Measurements from ENCODE around the gene FRS3.
A peak's percentile ranks its signal among the peaks of the same experiment; 100 is the strongest.

Gene FRS3

DNA sequence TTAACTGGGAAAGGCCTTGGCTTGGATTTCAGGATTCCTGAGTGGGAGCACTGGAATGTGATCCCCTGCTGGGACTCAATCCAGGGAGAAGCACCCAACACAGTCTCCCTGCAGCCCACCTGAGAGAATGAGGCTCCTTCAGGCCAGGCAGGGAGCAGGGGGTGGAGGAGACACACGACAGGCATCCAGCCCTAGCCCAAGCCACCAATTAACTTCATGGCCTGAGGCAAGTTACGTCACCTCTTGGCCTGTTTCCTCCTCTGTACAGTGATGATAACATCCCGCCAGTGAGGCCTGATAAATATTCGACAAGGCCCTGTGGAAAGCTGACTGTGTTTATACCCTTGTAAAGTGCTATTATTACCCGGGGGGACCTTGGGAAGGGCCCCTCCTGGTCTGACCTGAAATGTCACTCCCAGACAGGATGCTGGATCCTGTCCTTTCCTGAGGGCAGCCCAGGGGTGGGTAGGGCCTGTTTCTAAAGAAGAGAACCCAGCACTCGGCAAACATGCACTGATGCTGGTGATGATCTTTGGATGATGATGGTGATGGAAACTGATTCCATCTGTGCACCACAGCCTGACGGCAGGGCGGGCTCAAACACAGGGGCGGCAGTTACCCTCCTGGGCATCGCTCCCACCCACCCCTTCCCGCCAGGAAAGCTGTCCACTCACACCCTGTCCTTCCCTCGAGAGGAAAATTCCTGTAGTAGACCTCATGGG, 12.4 kb downstream of the FRS3 start:
- TF ChIP-seq, protein P1, sequence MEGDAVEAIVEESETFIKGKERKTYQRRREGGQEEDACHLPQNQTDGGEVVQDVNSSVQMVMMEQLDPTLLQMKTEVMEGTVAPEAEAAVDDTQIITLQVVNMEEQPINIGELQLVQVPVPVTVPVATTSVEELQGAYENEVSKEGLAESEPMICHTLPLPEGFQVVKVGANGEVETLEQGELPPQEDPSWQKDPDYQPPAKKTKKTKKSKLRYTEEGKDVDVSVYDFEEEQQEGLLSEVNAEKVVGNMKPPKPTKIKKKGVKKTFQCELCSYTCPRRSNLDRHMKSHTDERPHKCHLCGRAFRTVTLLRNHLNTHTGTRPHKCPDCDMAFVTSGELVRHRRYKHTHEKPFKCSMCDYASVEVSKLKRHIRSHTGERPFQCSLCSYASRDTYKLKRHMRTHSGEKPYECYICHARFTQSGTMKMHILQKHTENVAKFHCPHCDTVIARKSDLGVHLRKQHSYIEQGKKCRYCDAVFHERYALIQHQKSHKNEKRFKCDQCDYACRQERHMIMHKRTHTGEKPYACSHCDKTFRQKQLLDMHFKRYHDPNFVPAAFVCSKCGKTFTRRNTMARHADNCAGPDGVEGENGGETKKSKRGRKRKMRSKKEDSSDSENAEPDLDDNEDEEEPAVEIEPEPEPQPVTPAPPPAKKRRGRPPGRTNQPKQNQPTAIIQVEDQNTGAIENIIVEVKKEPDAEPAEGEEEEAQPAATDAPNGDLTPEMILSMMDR (conservative IDR thresholded peaks at IDR 0.05): no peak
- peak overlapping the region; percentile 89 for H3K27ac ChIP-seq

GRCh38 chr6:41766043-41766664, 13.5 kb downstream of the FRS3 start:
- peak overlapping the region; percentile 89 for H3K27ac ChIP-seq

DNA sequence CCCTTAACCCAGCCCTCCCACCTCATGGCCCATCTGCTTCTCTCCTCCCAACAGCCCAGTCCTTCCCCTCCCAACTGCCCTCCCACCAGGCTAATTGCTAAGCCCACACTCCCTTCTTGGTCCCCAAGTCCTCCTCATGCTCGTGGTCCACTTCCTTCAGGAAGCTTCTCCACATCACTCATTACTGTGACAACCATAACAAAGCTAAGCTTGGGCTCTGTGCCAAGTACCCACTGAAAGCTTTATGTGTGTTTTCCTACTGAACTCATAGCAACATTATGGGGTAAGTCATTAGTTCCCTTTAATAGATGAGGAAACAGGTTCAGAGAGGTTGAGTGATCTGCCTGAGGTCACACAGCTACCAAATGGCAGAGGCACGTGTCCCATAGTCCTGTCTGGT, 16.2 kb downstream of the FRS3 start:
- no peak overlapping the region for H3K27ac ChIP-seq
- TF ChIP-seq, protein P1 (conservative IDR thresholded peaks at IDR 0.05): no peak

DNA sequence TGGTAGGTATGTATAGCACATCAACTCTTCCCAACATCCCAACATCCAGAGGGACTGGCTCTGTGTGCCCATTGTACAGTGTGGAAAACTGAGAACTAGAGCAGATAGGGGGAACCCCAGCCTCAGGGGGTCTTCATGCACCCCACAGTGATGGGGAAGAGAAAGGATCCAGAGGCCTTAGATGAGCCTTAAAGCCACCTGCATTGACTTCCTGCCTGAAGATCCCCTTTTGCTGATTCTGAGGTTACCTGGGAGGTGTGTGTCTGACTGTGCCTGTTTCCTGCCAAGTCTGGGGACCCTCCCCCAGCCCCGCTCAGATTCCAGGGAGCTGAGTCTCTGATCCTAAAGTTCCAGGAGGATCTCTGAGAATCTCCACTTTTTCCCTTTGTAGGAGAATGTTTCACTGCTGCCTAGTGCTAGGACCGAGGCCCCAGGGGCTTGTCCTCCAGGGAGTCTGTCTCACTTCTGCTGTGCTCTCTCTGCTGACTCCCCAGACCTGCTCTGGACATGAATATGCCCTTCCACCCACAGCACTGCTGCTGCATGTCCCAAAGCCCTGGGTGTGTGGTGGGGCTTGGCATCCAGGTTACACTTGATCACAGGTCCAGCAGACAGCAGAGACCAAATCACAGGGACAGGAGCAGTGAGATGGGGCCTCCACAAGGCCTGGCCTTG, 19.7 kb downstream of the FRS3 start:
- TF ChIP-seq, protein P1 (conservative IDR thresholded peaks at IDR 0.05): no peak

DNA sequence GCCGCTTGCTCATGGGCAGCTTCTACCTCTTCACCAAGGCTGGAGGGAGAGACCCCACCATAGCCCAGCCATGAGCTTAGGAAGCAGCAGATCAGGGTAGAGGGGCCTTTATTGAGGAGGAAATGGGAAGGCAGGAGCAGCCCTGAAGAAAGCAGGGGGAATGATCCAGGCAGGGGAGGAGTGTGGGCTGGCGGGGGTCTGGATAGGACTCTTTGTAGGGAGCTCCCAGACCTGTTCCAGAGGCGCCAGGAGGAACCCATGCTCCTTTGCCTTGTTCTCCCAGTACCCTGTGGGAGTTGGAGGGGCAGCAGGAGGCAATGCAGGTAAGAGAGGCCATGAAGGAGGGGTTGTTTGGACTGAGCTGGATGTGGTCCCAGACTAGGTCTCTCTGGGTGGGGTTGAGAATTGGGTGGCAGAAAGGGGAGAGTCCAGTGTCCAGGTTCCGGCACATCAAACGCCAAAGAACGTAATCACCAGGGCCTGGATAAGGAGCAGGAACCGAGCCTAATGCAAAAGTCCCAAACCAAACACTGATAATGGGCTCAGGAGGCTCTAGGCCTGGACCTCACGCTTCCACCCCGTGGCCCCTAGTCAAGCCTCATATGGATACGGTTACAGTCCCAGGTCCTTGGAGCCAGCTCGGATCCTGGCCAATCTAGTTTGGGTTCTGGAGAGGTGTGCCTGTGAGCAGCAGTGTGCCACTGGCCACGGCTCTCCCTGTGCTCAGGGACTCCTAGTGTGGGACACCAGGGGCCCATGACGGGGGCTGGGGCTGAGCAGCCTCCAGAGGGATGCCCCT, 20.4 kb downstream of the FRS3 start:
- TF ChIP-seq, protein P1 (conservative IDR thresholded peaks at IDR 0.05): no peak
- H3K27ac ChIP-seq: no peak overlapping the region

More for the DNA sequence above, 19.7 kb downstream of the FRS3 start:
- H3K27ac ChIP-seq: no peak overlapping the region

DNA sequence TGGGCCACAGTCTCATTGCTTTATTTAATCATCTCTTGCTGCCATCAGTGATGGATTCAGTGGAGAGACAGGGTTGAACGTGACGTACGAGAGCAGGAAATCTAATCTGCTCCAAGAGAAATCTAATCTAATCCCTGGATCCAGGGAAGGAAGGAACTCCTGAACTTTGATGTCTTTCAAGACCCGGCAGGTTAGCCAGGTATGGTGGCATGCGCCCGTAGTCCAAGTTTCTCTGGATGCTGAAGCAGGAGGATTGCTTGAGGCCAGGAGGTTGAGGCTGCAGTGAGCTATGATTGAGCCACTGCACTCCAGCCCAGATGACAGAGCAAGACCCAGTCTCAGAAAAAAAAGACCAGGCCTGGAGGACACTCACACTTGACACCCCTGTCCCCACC, 21.1 kb downstream of the FRS3 start:
- no peak overlapping the region for H3K27ac ChIP-seq
- TF ChIP-seq, protein P1 (conservative IDR thresholded peaks at IDR 0.05): no peak

GRCh38 chr6:41757931-41758640, 21.6 kb downstream of the FRS3 start:
- TF ChIP-seq, protein P1 (conservative IDR thresholded peaks at IDR 0.05): no peak
- no peak overlapping the region for H3K27ac ChIP-seq
